HepG2 (cell line): ENCODE results near the gene ARL16. TPM values are rescaled to one million over a fixed set of nuclear protein-coding genes. Genes with fewer than 3 reads are reported as not detected.

ENCODE experiments used
- ATAC-seq: fragments of 200-7000 bp; cut with Tn5 transposase; 3 replicates; pipeline ENCODE4 v1.9.1; 2020; ENCODE audit warnings: mild to moderate bottlenecking, moderate library complexity
- BruUV-seq: library from RNA; stranded (reverse); fragments of 400-500 nt; replicated peaks from 2 replicates; lab custom pipeline; 2021; lab: Mats Ljungman, UMichigan
- CTCF ChIA-PET: fragments of 300-600 bp; formaldehyde crosslinking; extraction: SDS; loops from one replicate; lab custom pipeline; 2021; ENCODE audit warnings: low total read pairs, inconsistent platforms, low intra/inter-chr PET ratio; lab: Yijun Ruan, JAX
- POLR2A ChIA-PET: fragments of 350-600 bp; sonication (Branson Sonifier 250); formaldehyde crosslinking; loops from one replicate; lab custom pipeline; 2020; ENCODE audit warnings: antibody characterized with exemption, inconsistent platforms; lab: Yijun Ruan, JAX
- DNase-seq: peaks from one replicate; pipeline ENCODE4 v3.0.0-alpha.2; 2015; ENCODE audit warnings: low spot score
- FAIRE-seq: peaks from 3 replicates; lab custom pipeline; 2011; peaks lifted over from hg19 to GRCh38; lab: Jason Lieb, UNC
- H2AFZ ChIP-seq: one replicate; pipeline ENCODE4 v1.6.1; 2011; ENCODE audit warnings: low read length, inconsistent platforms
- H3K27ac ChIP-seq: fragments of 300-600 bp; 3 replicates; pipeline ENCODE4 v1.8.0; 2011; ENCODE audit warnings: mixed run types, mild to moderate bottlenecking, mixed read lengths, low read length, inconsistent platforms; ENCODE audit not compliant: insufficient read depth; ENCODE audit errors: extremely low read length
- H3K27me3 ChIP-seq, 2 experiments: fragments of 200-600 bp in 1 of 2; 2 replicates in 1 of 2; 3 replicates in 1 of 2; pipeline versions ENCODE4 v1.6.0 to v1.8.0; 2011; ENCODE audit warnings: low read length in 2 of 2, mild to moderate bottlenecking in 2 of 2, moderate library complexity in 2 of 2, inconsistent platforms in 1 of 2; ENCODE audit not compliant: insufficient read depth in 2 of 2, control insufficient read depth in 1 of 2
- H3K36me3 ChIP-seq, 2 experiments: fragments of 200-600 bp in 1 of 2; replicated peaks in 1 of 2; 2 replicates in 1 of 2; 3 replicates in 1 of 2; pipeline versions ENCODE4 v1.5.1 to v1.8.0; 2011; ENCODE audit warnings: low read length in 2 of 2, inconsistent platforms in 1 of 2; ENCODE audit not compliant: insufficient read depth in 2 of 2, control insufficient read depth in 1 of 2
- H3K4me1 ChIP-seq: 2 replicates; pipeline ENCODE4 v1.5.1; 2012; ENCODE audit warnings: low read length, inconsistent platforms; ENCODE audit not compliant: insufficient read depth
- H3K4me2 ChIP-seq: 2 replicates; pipeline ENCODE4 v1.6.0; 2011; ENCODE audit warnings: low read depth, low read length, inconsistent platforms
- H3K4me3 ChIP-seq, 3 experiments: fragments of 200-600 bp in 1 of 3; sonication (generic), shearing (Covaris generic) in 1 of 3; replicated peaks in 1 of 3; 2 replicates each; pipeline ENCODE4 v1.5.1; 2011 to 2016; ENCODE audit warnings: low read length in 3 of 3, inconsistent platforms in 2 of 3, low read depth in 2 of 3, mild to moderate bottlenecking in 2 of 3, control low read depth in 1 of 3, mixed read lengths in 1 of 3; ENCODE audit not compliant: insufficient read depth in 1 of 3
- H3K79me2 ChIP-seq: one replicate; pipeline ENCODE4 v1.6.1; 2011; ENCODE audit warnings: low read length, inconsistent platforms; ENCODE audit not compliant: insufficient read depth
- H3K9ac ChIP-seq: 2 replicates; pipeline ENCODE4 v1.6.0; 2011; ENCODE audit warnings: mild to moderate bottlenecking, low read depth, low read length, inconsistent platforms; ENCODE audit not compliant: insufficient read depth
- H3K9me3 ChIP-seq: 2 replicates; pipeline ENCODE4 v1.5.1; 2012; ENCODE audit warnings: mild to moderate bottlenecking, low read length
- H4K20me1 ChIP-seq: 2 replicates; pipeline ENCODE4 v1.6.0; 2011; ENCODE audit warnings: inconsistent platforms, mild to moderate bottlenecking, low read length, moderate library complexity; ENCODE audit not compliant: insufficient read depth
- ATF7 ChIP-seq, 2 experiments: fragments of 450-650 bp in 1 of 2; sonication (generic) in 1 of 2; formaldehyde crosslinking in 1 of 2; IDR thresholded peaks; 2 replicates each; pipeline versions ENCODE4 v1.4.0 to v1.6.1; 2016 to 2020; ENCODE audit warnings: antibody characterized with exemption in 1 of 2, mild to moderate bottlenecking in 1 of 2, missing genetic modification reagents in 1 of 2
- CBFB ChIP-seq: sonication (generic); formaldehyde crosslinking; IDR thresholded peaks from 2 replicates; pipeline ENCODE4 v1.4.0; 2020; ENCODE audit warnings: missing genetic modification reagents
- JARID2 ChIP-seq: sonication (generic); formaldehyde crosslinking; IDR thresholded peaks from 2 replicates; pipeline ENCODE4 v1.8.1; 2023; ENCODE audit warnings: missing genetic modification reagents, inconsistent platforms; ENCODE audit not compliant: insufficient replicate concordance
- KDM3A ChIP-seq: IDR thresholded peaks from 2 replicates; pipeline ENCODE4 v1.6.1; 2018; ENCODE audit warnings: low read depth, missing compliant biosample characterization
- KLF9 ChIP-seq: IDR thresholded peaks from 2 replicates; pipeline ENCODE4 v1.6.1; 2016; ENCODE audit warnings: low read depth
- MAZ ChIP-seq, 2 experiments: sonication (generic) in 1 of 2; formaldehyde crosslinking in 1 of 2; IDR thresholded peaks; 2 replicates each; pipeline versions ENCODE4 v1.5.0 to v1.6.1; 2012 to 2020; ENCODE audit warnings: low read depth in 2 of 2, mild to moderate bottlenecking in 2 of 2, borderline replicate concordance in 1 of 2, improper control_type of control experiment in 1 of 2, low read length in 1 of 2, missing genetic modification reagents in 1 of 2, moderate library complexity in 1 of 2
- SRSF1 ChIP-seq: fragments of 200-400 bp; formaldehyde crosslinking; optimal IDR thresholded peaks from 2 replicates; pipeline ENCODE3; 2017; ENCODE audit warnings: mild to moderate bottlenecking, low read depth, low read length, moderate library complexity
- ZNF672 ChIP-seq: sonication (generic); formaldehyde crosslinking; IDR thresholded peaks from 2 replicates; pipeline ENCODE4 v1.8.1; 2022; ENCODE audit warnings: missing genetic modification reagents
- WGBS: methylation state at CpG from one replicate; pipeline ENCODE4 v1.1.6; 2017; ENCODE audit warnings: low lambda C conversion rate; 5-methylcytosine and 5-hydroxymethylcytosine counted together
- in situ Hi-C: cut with HindIII; loops from 2 replicates; pipeline ENCODE4 v1.10.0; 2017; ENCODE audit warnings: low pct_unique_long_range_greater_than_20kb; ENCODE audit not compliant: extremely low pct_ligation_motif_present
- intact Hi-C: fragments of 100-400 bp; cut with micrococcal nuclease; formaldehyde crosslinking; loops from one replicate; pipeline ENCODE4 v1.10.0; 2022; ENCODE audit not compliant: unreplicated experiment
- polyA plus RNA-seq, 8 experiments: library from polyadenylated mRNA; depleted of rRNA in 3 of 8; stranded (reverse) in 7 of 8; unstranded in 1 of 8; fragments of >200 nt; fragmentation: Illumina TruSeq in 4 of 8; extraction: Trizol in 4 of 8; gene quantifications; 2 replicates each; pipeline versions ENCODE4 v1.2.1 to v1.2.3, GENCODE V29; 2011 to 2016; ENCODE audit warnings: low read depth in 4 of 8, missing spikeins in 1 of 8, mixed read lengths in 1 of 8; ENCODE audit not compliant: insufficient read depth in 1 of 8
- total RNA-seq, 5 experiments: library from RNA; depleted of rRNA; stranded (reverse); fragments of >200 nt; fragmentation: Illumina TruSeq; extraction: Trizol; gene quantifications; 2 replicates each; pipeline ENCODE4 v1.2.3, GENCODE V29; 2016; ENCODE audit warnings: low read depth in 1 of 5
- TF ChIP-seq, protein P1 (sequence below): sonication (generic); formaldehyde crosslinking; IDR thresholded peaks from 2 replicates; pipeline ENCODE4 v1.4.0; 2020; ENCODE audit warnings: missing genetic modification reagents, low read depth, mild to moderate bottlenecking, borderline replicate concordance
- TF ChIP-seq, protein P2 (sequence below): fragments of 450-650 bp; IDR thresholded peaks from 2 replicates; pipeline ENCODE4 v1.6.1; 2017
- TF ChIP-seq, protein P3 (sequence below), 2 experiments: sonication (generic) in 1 of 2; formaldehyde crosslinking in 1 of 2; IDR thresholded peaks; 2 replicates each; pipeline versions ENCODE4 v1.5.1 to v1.6.1; 2011 to 2020; ENCODE audit warnings: borderline replicate concordance in 1 of 2, low read depth in 1 of 2, low read length in 1 of 2, mild to moderate bottlenecking in 1 of 2, missing genetic modification reagents in 1 of 2, moderate library complexity in 1 of 2

Gene ARL16
- total and polyA plus RNA-seq, 2 of the 13 experiments (the other 11 are each of a cell fraction or from before 2014, with no cell fraction given): 20.8 to 30.8 TPM

DNA sequence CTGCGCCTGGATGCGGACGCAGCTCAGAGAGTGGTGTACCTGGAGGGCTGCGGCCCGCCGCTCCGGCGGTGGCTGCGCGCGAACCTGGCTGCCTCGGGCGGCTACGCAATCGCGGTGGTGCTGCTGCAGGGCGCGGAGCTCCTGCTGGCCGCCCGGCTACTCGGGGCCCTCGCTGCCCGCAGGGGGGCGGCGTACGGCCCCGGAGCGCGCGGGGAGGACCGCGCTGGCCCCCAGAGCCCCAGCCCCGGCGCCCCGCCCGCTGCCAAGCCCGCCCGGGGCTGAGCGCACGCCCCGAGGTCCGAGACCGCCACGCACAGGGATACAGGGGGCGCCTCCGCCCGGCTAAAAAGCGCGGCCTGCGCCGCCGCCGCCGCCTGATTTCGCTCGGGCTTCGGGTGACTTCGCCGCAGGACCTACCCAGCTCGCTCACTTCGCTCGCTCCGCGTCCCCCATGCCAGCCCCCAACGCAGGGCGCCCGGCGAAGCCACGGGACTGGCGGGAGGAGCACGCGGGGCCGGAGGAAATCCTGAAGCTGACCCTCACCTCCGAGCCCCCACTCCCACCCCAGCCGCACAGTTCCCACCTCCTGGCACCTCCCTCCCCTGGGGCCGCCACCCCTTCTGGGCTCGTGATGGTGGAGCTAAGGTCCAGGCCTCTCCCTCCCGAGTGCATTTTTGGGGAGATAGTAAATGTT is 35.4 kb downstream of the ARL16 start (continued):
- TF ChIP-seq, protein P1, sequence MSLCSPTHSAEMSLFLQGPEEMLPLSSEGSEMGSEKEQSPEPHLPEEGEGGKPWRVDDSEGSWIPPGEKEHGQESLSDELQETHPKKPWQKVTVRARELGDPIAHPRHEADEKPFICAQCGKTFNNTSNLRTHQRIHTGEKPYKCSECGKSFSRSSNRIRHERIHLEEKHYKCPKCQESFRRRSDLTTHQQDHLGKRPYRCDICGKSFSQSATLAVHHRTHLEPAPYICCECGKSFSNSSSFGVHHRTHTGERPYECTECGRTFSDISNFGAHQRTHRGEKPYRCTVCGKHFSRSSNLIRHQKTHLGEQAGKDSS (CRISPR knock-in tag): no peak
- TF ChIP-seq ZNF672 (CRISPR knock-in tag): no peak
- TF ChIP-seq, protein P2, sequence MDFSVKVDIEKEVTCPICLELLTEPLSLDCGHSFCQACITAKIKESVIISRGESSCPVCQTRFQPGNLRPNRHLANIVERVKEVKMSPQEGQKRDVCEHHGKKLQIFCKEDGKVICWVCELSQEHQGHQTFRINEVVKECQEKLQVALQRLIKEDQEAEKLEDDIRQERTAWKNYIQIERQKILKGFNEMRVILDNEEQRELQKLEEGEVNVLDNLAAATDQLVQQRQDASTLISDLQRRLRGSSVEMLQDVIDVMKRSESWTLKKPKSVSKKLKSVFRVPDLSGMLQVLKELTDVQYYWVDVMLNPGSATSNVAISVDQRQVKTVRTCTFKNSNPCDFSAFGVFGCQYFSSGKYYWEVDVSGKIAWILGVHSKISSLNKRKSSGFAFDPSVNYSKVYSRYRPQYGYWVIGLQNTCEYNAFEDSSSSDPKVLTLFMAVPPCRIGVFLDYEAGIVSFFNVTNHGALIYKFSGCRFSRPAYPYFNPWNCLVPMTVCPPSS: no peak
- TF ChIP-seq CBFB (CRISPR knock-in tag): no peak
- no peak for TF ChIP-seq JARID2

DNA sequence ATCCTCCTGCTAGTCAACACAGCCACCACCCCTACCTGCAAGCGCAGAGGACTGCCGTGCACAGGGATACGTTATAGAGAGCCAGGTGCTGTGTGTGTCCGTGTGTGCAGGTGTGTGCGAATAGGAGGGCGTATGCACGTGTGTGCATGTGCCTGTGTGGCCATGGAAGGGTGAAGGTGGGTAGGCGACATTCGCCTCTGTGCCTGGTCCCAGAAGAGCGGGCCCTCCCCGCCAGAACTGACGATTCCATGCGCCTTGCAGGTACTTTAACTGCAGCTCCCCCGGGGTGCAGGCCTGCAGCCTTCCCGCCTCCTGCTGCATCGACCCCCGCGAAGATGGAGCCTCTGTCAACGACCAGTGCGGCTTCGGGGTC is 36.0 kb downstream of the ARL16 start:
- intact Hi-C loops: no loop called here
- Histone ChIP-seq H3K4me2 (no peak overlapping the region), H3K9ac (no peak overlapping the region), H3K27ac (no peak overlapping the region), H3K4me1 (peaks cover 17% of the 10 kb centered on the region), H4K20me1 (no peaks in the 10 kb centered on the region), H3K9me3 (peaks cover 6% of the 10 kb centered on the region; the same call in 1 of the 2 replicates), H2AFZ (no peak overlapping the region), H3K36me3 (no peaks in the 10 kb centered on the region), H3K27me3 (0 out of 5 replicates have a peak, but pooled peaks cover 0 to 7% of the 10 kb centered on the region in 2 experiments), H3K4me3 (no peak overlapping the region), H3K79me2 (no peaks in the 10 kb centered on the region)
- POLR2A ChIA-PET: interaction anchor here (1.2 kb wide), 1 partner anchor 11 kb away, joined by 4 read pairs; the partner anchor contains the start of gene NPLOC4
- 58% methylated on average over 11 of the region's 21 CpGs for WGBS
- in situ Hi-C loops: no loop called here
- no TSS peak for BruUV-seq
- no peak for FAIRE-seq
- TF ChIP-seq SRSF1 (no peak), ATF7 (IDR thresholded peaks at IDR 0.05) (no peak), ATF7 (CRISPR knock-in tag; IDR thresholded peaks at IDR 0.05) (no peak), KLF9 (CRISPR knock-in tag) (no peak), KDM3A (CRISPR knock-in tag) (no peak), MAZ (IDR thresholded peaks at IDR 0.05; ENCODE audit: borderline replicate concordance, low read depth, low read length) (no peak), MAZ (CRISPR knock-in tag; IDR thresholded peaks at IDR 0.05; ENCODE audit: low read depth) (no peak)
- TF ChIP-seq, protein P3, sequence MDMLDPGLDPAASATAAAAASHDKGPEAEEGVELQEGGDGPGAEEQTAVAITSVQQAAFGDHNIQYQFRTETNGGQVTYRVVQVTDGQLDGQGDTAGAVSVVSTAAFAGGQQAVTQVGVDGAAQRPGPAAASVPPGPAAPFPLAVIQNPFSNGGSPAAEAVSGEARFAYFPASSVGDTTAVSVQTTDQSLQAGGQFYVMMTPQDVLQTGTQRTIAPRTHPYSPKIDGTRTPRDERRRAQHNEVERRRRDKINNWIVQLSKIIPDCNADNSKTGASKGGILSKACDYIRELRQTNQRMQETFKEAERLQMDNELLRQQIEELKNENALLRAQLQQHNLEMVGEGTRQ (IDR thresholded peaks at IDR 0.05; ENCODE audit: low read depth, low read length): no peak
- TF ChIP-seq, protein P3 (CRISPR knock-in tag; IDR thresholded peaks at IDR 0.05; ENCODE audit: borderline replicate concordance): no peak
- ATAC-seq: no peak
- CTCF ChIA-PET: no interaction called here
- DNase-seq: no peak
